ENCODE data around the gene CEP112. TPM values are rescaled to one million over a fixed set of nuclear protein-coding genes. Genes with fewer than 3 reads are reported as not detected.

The CEP112 gene
- total RNA-seq, 1 donor from 2014 or later = 13.6 TPM

- ATAC-seq = no peak
- no peak for DNase-seq
These were observed 23.1 kb upstream of the CEP112 start for GRCh38 chr17:66214884-66215528.

GRCh38 chr17:66211047-66211810, 19.3 kb upstream of the CEP112 start:
- intact Hi-C loops (cut with micrococcal nuclease) = no loop called here
- no peak for DNase-seq
- ATAC-seq = no peak

More at GRCh38 chr17:66214884-66215528, 23.1 kb upstream of the CEP112 start:
- intact Hi-C loops (cut with micrococcal nuclease) = no loop called here

- no peak for ATAC-seq
- intact Hi-C loops (cut with micrococcal nuclease) = no loop called here
- no peak for DNase-seq
These were observed 18.3 kb upstream of the CEP112 start for GRCh38 chr17:66210208-66210574.

GRCh38 chr17:66207936-66208335, 16.0 kb upstream of the CEP112 start:
- intact Hi-C loops (cut with micrococcal nuclease) = no loop called here
- DNase-seq = no peak
- ATAC-seq = peak; percentile 90

GRCh38 chr17:66203274-66204015, 11.5 kb upstream of the CEP112 start:
- DNase-seq (no peak), ATAC-seq (no peak)
- intact Hi-C loops (cut with micrococcal nuclease) = no loop called here

- intact Hi-C loops (cut with micrococcal nuclease) = no loop called here
- ATAC-seq = peak; percentile 41
- no peak for DNase-seq
These were observed 8.8 kb upstream of the CEP112 start for GRCh38 chr17:66200685-66201092.

GRCh38 chr17:66198242-66198641, 6.3 kb upstream of the CEP112 start:
- intact Hi-C loops (cut with micrococcal nuclease) = no loop called here
- no peak for ATAC-seq
- no peak for DNase-seq

GRCh38 chr17:66192378-66192687, 400 bp upstream of the CEP112 start:
- intact Hi-C loops (cut with micrococcal nuclease) = no loop called here
- DNase-seq (no peak), ATAC-seq (no peak)

- peak; percentile 31 for ATAC-seq
- DNase-seq = no peak
- intact Hi-C loops (cut with micrococcal nuclease) = no loop called here
These were observed 968 bp downstream of the CEP112 start for GRCh38 chr17:66190738-66191592.

GRCh38 chr17:66187718-66188117, 4.2 kb downstream of the CEP112 start:
- DNase-seq = no peak
- no peak for ATAC-seq
- intact Hi-C loops (cut with micrococcal nuclease) = no loop called here

GRCh38 chr17:66185862-66186261, 6.1 kb downstream of the CEP112 start:
- no peak for DNase-seq
- intact Hi-C loops (cut with micrococcal nuclease) = no loop called here

GRCh38 chr17:66184392-66184791, 7.5 kb downstream of the CEP112 start:
- intact Hi-C loops (cut with micrococcal nuclease) = no loop called here
- DNase-seq (no peak), ATAC-seq (no peak)

More at GRCh38 chr17:66185862-66186261, 6.1 kb downstream of the CEP112 start:
- no peak for ATAC-seq

- no peak for ATAC-seq
- DNase-seq = no peak
- intact Hi-C loops (cut with micrococcal nuclease) = no loop called here
These were observed 8.4 kb downstream of the CEP112 start for GRCh38 chr17:66183529-66183928.

GRCh38 chr17:66178642-66179041, 13.3 kb downstream of the CEP112 start:
- intact Hi-C loops (cut with micrococcal nuclease) = no loop called here
- ATAC-seq (no peak), DNase-seq (no peak)

GRCh38 chr17:66177048-66177447, 14.9 kb downstream of the CEP112 start:
- DNase-seq (no peak), ATAC-seq (no peak)
- intact Hi-C loops (cut with micrococcal nuclease) = no loop called here

- intact Hi-C loops (cut with micrococcal nuclease) = no loop called here
- DNase-seq (no peak), ATAC-seq (no peak)
These were observed 16.0 kb downstream of the CEP112 start for GRCh38 chr17:66175892-66176291.

- ATAC-seq (peak; percentile 17), DNase-seq (no peak)
- intact Hi-C loops (cut with micrococcal nuclease) = no loop called here
These were observed 19.2 kb downstream of the CEP112 start for GRCh38 chr17:66172691-66173223.

- DNase-seq (no peak), ATAC-seq (peak; percentile 48)
- intact Hi-C loops (cut with micrococcal nuclease) = no loop called here
These were observed 19.8 kb downstream of the CEP112 start for GRCh38 chr17:66172144-66172543.

GRCh38 chr17:66171692-66172091, 20.2 kb downstream of the CEP112 start:
- intact Hi-C loops (cut with micrococcal nuclease) = no loop called here
- no peak for DNase-seq
- peak; percentile 88 for ATAC-seq
